T-helper 22 cell (primary cell): ENCODE measurements around the gene TGFBRAP1.
"Not testable (repeated sequence)": the region's sequence is repeated elsewhere in the genome, so short reads cannot be mapped to it uniquely, and the experiment has no call there.

Experiments
- DNase-seq: peaks from one replicate; pipeline ENCODE4 v3.0.0-alpha.2; 2020; ENCODE audit warnings: low read depth

TGFBRAP1 gene

DNA sequence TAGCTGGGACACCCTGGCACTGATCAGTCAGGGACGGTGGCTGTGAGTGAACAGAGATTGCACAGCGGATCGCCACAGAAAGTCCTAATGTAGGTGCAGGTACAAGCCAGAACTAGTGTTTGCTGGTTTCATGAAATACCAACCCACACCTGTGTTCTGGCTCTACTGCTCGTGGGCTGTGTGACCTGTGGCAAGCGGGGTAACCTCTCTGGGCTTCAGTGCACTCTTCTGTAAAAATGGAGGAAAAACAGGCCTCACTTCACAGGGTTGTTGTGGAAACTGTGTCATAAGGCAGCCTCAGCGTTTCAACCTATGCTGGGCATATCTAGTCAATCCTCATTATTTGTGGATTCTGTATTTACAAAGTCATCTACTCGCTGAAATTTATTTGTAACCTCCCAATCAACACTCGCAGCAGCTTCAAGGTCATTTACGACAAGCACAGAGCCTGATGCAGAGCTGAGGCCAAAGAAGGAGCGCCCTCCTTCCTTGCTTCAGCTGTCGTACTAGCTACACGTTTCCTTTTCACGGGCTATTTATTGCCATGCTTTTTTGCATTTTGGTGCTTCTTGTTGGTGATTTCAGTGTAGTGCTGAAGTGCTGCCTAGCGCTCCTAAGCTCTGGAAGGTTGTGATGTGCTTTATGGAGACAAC is 58.0 kb downstream of the TGFBRAP1 start:
- no peak for DNase-seq

DNA sequence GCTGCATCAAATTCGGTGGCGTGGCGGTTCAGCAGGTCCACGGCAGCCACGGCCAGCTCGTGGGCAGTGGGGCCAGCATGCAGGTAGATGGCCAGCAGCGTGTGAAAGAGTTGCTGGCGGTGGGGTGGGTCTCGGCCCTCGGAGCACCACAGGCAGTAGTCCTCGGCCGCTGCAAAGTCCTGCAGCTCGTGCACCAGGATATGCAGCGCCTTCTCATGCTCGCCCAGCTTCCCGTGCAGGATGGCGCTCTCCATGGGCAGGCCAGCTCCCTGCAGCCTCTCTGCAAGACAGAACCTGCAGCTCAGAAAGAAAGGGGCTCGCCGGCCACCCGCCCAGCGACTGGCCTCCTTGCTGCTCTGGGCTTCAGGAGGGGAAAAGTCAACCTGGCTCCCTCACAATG is 60.1 kb downstream of the TGFBRAP1 start:
- DNase-seq: no peak

DNA sequence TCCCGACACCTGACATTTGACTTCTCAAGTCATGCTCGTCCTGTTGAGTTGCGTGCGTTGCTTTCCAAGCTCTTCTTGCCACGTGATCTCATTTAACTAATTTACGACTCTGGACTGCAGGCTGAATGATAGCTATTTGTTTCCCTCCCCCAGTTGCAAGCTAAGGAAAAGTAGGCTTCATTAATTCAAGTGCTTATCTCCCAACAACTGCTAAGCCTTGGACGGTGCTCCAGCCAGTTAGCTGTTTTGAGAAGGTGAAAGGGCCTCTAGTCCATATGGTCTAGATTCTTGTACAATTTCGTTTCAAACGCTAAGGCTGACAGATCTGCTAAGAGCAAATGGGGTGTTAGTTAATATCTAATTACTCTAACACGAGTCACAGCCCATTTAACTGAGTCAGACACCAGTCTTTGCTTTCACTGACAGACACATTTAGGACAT is 66.9 kb downstream of the TGFBRAP1 start:
- DNase-seq: no peak

DNA sequence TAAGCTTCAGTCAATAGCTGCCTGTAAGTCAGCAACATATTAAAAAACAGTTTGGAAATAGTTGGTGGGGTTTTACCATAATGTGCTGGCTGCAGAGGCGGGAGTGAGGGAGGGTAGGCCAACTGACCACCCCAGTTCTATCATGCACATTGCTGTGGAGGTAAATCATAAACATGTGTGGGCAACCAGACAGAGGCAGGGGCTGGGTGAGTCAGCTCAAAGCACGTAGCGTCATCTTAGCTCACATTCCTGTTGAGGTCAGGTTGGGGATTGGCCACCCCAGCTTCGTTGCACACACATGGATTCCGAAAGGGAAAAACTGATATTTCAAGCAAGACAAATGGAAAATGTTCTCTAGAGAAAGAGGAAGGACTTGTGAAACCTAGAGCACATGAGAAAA is 68.5 kb downstream of the TGFBRAP1 start:
- DNase-seq: no peak

DNA sequence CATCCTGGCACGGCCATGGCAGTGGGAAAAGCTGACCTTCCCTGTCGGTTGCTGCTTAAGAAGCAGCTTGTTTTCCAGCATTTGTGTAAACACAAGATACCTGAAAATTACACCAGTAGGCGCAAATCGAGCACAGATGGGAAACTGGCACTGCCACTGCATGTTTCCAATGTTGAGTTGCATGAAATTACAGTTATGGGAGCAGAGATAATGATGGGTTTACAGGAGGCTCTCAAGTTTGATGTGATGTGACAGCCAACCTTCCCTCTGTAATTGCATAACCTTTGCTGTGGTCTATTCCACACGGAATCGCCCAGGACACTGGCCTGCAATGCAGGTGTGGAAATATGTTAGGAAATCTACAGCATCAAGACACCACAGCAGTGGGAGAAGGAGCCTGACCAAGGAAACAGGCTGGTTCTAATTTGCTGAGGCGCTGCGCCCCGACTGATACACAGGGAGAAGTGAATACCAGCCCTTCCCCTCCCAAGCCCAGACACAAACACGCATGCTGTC is 70.6 kb downstream of the TGFBRAP1 start:
- DNase-seq: no peak

DNA sequence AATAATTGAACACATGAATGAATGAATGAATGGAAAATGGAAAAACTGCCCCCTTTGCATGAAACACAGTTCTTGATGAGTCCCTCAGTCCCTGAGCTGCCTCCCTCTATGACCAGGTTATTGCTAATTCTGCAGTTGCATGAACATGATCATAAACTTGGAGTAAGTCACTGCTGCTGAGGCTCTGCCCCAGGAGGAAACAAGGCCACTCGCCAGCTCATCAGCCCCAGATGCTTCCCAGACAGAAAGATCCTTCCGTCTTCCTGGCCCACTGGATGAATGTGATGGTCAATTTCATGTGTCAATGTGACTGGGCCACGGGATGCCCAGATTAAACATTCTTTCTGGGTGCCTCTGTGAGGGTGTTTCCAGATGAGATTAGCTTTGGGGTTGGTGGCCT is 71.6 kb downstream of the TGFBRAP1 start:
- no peak for DNase-seq

DNA sequence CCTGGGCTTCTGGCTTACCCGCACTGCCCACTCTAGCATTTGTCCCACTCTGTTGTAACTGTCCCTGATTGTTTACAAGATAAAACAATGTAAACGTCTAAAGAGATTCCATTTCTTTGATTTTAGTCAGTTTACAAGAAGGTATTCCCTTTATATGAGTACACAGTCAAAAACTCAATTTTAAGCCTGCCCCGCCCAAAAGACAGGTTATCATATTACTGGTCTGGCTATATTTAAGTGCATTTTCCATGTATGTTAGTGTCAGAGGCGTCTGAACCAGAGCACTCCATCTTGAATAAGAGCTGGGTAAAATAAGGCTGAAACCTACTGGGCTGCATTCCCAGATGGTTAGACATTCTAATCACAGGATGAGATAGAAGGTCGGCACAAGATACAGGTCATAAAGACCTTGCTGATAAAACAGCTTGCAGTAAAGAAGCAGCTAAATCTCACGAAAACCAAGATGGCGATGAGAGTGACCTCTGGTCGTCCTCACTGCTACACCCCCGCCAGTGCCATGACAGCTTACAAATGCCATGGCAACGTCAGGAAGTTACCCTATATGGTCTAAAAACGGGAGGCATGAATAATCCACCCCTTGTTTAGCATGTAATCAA is 73.0 kb downstream of the TGFBRAP1 start:
- DNase-seq: no peak

DNA sequence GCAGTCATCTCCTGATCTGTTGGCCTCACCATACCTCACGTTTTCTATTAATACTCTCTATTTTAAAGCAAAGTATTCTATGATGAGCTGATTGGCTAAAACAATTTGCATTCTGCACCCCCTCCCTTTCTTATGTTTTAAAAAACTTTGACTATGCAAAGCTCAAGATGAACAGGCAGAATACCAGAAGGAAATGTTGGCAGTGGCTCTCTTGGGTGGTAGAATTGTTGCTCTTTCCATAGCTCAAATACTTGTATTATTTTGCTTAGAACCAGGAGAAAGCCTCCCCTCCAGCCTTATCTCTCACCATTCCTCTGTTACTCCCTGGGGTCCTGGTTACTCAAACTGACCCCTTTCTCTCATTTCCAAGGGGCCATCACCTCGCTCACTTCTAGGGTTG is 73.6 kb downstream of the TGFBRAP1 start:
- no peak for DNase-seq

DNA sequence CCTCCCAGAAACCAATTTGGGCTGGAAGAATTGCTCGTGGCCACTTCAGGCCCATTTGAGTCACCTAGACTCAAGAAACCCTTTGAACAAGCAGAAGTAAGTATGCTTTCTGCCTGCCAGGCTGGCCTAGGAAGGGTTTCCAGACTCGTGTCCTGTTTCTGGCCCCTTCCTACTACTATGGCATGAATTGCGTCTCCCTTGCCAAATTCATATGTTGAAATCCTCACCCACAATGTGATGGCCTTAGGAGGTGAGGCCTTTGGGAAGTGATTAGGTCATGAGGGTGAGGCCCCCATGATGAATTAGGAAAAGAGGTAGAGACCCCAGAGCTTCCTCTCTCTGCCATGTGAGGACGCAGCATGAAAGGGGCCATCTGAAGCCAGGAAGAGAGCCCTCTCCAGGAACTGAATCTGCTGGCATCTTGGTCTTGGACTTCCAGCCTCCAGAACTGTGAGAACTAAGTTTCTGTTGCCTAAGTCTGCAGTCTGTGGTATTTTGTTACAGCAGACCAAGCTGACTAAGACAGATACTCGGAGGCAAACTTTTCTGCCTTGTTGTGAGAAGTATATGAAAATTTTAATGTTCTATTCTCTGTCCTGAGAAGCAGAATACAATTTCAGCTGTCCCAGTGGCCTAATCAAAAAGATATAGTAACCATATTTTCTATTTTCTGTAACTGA is 74.9 kb downstream of the TGFBRAP1 start:
- DNase-seq: no peak

DNA sequence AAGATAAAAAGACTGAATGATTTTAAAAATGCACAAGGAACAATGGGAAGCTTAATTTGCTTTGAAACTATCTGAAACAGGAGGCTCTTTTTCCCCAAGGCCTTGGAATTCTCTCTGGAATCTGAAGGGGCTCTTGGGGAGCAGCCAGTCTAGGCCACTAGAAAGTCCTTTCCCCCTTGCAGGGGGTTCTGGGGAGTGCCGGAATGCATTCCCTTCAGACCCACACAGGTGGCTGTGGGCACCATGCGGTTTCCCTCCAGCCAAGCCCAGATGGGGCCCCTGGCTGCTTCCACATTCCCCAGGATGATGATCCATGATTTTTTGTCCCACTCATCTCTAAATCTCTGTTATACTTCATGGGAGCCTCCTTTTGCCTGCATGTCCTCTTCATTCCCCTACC is 77.3 kb downstream of the TGFBRAP1 start:
- DNase-seq: no peak

DNA sequence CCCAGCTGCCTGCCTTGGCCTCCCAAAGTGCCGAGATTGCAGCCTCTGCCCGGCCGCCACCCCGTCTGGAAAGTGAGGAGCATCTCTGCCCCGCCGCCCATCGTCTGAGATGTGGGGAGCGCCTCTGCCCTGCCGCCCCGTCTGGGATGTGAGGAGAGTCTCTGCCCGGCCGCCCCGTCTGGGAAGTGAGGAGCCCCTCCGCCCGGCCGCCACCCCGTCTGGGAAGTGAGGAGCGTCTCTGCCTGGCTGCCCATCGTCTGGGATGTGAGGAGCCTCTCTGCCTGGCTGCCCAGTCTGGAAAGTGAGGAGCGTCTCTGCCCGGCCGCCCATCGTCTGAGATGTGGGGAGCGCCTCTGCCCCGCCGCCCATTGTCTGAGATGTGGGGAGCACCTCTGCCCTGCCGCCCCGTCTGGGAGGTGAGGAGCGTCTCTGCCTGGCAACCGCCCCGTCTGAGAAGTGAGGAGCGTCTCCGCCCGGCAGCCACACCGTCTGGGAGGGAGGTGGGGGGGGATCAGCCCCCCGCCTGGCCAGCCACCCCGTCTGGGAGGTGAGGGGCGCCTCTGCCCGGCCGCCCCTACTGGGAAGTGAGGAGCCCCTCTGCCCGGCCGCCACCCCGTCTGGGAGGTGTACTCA is 78.4 kb downstream of the TGFBRAP1 start:
- DNase-seq: not testable (repeated sequence)

DNA sequence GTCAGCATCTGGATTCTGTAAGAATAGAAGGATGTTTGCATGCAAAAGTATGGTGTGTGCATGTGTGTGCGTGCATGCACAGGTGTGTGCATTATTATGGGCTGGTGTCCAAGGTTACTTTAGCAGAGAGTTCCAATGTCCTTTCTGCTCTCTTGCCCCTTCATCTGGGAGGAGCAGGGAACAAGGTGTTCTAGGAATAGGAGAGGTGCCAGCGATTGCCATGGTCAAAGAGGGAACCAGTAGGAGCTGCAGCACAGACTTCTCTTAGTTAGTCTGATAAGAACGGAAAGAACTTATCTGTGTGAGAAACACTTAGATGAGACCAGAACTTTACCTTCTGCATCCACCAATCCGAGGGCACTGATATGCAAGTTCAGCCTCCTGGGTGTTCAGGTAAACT is 79.6 kb downstream of the TGFBRAP1 start:
- DNase-seq: no peak

DNA sequence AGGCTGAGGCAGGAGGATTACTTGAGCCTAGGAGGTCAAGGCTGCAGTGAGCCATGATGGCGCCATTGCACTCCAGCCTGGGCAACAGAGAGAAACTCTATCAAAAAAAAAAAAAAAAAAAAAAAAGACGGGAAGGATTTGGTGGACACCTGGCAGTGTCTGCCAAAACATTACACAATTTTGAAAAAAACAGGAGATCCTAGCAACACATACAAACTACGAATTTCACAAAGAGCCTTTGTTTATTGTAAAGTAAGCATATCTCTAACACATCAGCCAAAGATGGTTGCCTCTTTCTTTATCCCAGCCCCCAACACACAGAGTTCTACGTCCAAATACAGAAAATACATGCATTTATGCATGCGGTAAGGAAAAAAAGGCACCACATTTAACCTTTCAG is 80.4 kb downstream of the TGFBRAP1 start:
- no peak for DNase-seq

DNA sequence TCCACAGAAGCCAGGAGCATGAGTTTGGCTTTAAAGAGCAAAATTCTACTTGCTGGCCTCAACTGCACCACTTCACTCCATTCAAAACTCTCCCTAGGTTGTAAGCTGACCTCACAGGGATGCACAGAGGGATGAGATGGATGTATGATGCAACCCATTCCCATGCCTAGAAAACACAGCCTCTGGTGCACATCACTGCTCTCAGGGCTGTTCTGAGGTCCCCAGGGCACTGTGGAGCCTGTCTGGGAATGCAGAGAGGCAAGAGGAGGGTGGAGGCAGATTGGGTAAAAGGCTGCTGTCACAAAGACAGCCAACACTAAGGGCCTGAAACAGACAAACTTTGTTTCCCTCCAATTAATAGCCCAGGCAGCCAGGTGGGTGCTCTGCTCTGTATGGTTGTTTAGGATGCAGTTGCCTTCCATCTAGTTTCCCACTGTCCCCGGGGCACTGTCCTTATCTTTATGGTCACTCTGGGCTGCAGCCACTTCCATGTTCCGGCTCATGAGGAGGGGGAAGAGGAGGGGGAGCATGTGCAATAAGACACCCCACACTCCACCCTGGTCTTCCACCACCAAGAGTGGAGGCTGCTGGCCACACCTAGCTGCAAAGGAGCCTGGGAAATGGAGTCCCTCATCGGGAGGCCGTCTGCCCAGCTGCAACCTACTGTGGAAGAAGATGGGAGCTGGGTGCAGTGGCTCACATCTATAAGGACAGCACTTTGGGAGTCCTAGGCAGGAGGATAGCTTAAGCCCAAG is 81.0 kb downstream of the TGFBRAP1 start:
- DNase-seq: no peak

DNA sequence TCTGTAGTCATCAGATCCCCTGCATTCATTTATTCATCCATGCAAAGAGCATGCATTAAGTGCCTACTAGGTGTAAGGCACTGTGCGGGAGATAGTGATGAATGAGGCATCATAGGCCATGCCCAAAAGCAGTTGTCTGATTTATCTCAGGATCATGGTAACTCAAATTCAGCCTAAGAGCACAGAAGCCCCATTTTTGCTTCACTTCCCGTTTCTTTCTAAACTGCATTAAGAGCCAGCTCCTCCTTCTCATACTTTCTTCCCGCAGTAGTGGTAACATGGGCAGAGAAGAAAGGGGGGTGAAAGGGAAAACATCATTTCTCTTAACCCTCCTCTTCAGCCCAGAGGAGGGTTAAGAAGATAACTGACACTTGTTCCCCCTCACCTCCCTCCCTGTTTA is 85.1 kb downstream of the TGFBRAP1 start:
- DNase-seq: no peak

DNA sequence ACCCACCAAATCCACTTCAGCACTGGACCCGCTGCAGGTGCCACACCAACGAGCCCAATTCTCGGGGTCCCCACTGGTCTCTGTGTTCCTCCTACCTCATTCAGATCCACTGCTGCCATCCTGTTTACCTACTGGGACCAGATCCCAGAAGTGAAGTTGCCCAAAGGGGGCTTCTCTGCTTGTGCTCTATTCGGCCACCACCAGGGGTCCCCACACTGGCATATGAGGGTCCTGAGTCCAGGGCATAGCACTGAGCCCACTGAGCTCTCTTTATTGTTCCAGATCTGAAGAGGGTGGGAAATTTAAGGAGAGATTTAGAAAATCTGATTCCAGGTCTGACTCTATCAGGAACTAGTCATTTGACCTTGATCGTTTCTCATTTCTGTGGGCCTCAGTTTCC is 85.6 kb downstream of the TGFBRAP1 start:
- no peak for DNase-seq

DNA sequence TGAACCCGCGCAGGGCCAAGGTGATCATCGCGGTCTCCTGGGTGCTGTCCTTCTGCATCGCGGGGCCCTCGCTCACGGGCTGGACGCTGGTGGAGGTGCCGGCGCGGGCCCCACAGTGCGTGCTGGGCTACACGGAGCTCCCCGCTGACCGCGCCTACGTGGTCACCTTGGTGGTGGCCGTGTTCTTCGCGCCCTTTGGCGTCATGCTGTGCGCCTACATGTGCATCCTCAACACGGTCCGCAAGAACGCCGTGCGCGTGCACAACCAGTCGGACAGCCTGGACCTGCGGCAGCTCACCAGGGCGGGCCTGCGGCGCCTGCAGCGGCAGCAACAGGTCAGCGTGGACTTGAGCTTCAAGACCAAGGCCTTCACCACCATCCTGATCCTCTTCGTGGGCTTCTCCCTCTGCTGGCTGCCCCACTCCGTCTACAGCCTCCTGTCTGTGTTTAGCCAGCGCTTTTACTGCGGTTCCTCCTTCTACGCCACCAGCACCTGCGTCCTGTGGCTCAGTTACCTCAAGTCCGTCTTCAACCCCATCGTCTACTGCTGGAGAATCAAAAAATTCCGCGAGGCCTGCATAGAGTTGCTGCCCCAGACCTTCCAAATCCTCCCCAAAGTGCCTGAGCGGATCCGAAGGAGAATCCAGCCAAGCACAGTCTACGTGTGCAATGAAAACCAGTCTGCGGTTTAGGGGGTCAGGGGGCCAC is 87.1 kb downstream of the TGFBRAP1 start:
- no peak for DNase-seq

DNA sequence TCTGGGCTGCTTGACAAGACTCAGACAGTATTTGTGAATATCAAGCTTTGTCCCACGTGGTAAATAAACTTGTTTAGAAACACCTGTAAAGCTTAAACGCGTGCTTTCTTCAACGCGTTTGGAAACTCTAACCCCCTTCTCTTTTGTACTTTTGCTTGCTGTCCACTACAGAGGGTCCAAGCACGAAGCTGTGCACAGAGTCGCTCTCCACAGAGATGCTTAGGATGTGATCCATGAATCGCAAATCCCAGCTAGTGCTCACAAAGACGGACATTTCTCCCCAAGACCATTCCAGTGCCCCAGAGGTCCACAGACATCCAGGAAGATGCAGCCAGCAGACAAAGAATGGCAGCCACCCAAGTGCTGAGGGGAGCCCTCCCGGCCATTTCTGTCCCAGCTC is 88.1 kb downstream of the TGFBRAP1 start, which contains the start of gene GPR45:
GPR45 (plus strand) TSS at position 301 of the 400 bp plus-strand sequence. CDS start 116 bp downstream, outside the sequence.
- DNase-seq: no peak

DNA sequence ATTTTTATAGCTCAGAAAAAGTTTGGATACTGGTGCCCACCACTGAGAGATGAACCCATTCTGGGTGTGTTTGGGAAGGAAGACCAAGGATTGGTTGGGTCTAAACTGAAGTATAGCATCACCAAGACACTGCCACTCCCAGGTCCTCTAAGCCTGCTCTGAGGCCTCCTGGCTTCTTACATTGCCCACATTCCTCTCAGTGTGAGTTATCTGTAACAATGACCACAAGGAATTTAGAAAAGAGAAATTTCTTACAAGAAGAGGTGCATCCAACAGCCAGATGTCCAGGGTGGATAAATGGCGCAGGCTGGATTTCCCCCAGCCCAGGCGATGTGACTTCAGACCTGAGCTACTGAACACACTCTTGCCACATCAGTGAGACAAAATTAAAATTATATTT is 89.6 kb downstream of the TGFBRAP1 start:
- no peak for DNase-seq

DNA sequence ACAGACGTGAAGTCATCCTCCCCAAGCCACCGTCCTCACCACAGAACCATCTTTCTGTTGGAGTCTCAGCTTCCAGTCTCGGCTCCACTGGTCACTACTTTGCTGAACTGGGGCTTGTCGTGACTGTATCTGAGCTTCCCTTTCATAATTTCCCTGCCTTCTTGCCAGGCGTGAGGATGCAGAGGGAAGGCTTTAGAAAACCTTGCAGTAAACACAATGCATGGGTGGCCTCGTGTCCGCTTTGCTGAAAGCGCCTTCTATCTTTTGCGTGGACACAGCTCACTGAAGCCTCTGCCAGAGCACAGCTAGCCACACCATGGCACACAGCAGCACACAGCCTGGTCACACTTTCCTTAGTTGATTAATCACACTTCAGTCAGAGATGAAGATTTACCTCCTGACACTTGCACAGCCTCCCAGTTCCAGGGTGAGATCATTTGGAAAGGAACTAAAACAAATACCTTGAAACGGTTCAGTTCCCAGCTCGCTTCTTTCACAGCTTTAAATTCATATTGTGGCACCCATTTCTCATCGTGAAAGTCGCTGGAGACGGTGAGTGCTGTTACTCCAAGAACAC is 90.8 kb downstream of the TGFBRAP1 start:
- no peak for DNase-seq
